Tibial artery (tissue), 4 donors: ENCODE results near the gene TXNRD2.
A peak's percentile ranks its signal among the peaks of the same experiment; 100 is the strongest.

Experiments used
- DNase-seq, 2 donors: peaks; one replicate each; pipeline ENCODE4 v3.0.0-alpha.2; 2019
- H3K27ac ChIP-seq, 2 donors: fragments of 200-600 bp; sonication (generic) in 1 of 2; 1 replicate in 1 of 2; 2 replicates in 1 of 2; pipeline ENCODE4 v1.5.1; 2018 to 2019; ENCODE audit warnings: mild to moderate bottlenecking in 1 of 2
- H3K27me3 ChIP-seq, 2 donors: fragments of 200-600 bp; sonication (generic) in 1 of 2; one replicate each; pipeline versions ENCODE4 v1.5.1 to v1.6.0; 2016 to 2019
- H3K36me3 ChIP-seq, 3 donors: fragments of 200-600 bp; sonication (generic) in 2 of 3; one replicate each; pipeline ENCODE4 v1.5.1; 2016 to 2019; ENCODE audit warnings: mild to moderate bottlenecking in 2 of 3
- H3K4me1 ChIP-seq, 4 donors: fragments of 200-600 bp; sonication (generic) in 2 of 4; 1 replicate in 3 of 4; 2 replicates in 1 of 4; pipeline ENCODE4 v1.5.1; 2016 to 2019
- H3K4me3 ChIP-seq, 2 donors: fragments of 200-600 bp; sonication (generic) in 1 of 2; 1 replicate in 1 of 2; 2 replicates in 1 of 2; pipeline ENCODE4 v1.5.1; 2018 to 2019; ENCODE audit warnings: mild to moderate bottlenecking in 2 of 2
- H3K9me3 ChIP-seq, 3 donors: fragments of 200-600 bp; sonication (generic) in 1 of 3; one replicate each; pipeline ENCODE4 v1.5.1; 2016 to 2019
- CTCF ChIP-seq, 2 experiments: fragments of 200-600 bp in 1 of 2; fragments of 450-650 bp in 1 of 2; IDR thresholded peaks; one replicate each; pipeline ENCODE4 v1.5.1; 2017 to 2019; ENCODE audit warnings: antibody characterized with exemption in 2 of 2, mild to moderate bottlenecking in 1 of 2, moderate library complexity in 1 of 2
- intact Hi-C: fragments of 100-400 bp; cut with DNase I; formaldehyde crosslinking; loops from one replicate; pipeline ENCODE4 v1.15.0; 2023; ENCODE audit warnings: low total_unique reads

Gene TXNRD2

DNA sequence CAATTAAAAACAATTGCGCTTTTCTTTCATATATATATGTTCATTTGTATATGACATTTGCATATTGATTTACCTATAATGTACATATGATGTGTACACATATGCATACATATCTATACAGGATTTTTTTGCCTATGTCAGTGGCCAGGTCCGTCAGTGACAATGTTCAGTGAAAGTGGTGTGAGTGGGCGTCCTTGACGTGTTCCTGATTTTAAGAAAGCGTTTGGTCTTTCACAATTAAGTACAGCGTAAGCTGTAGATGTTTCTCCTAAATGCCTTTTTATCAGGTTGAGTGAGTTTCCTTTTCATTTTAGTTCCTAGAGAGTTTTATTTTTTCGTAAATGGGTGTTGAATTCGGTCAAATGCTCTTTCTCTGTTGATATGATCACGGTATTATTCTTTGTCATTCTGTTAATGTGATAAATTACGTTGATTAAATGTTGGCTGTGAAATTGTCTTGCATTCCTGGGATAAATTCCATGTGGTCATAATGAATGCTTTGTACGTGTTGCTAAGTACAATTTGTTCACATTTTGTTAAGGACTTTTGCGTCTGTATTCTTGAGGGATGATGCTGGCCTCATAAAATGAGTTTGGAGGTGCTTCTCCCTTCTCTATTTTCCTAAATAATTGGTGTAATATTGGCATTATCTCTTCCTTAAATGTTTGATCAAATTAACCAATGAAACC is 76.3 kb downstream of the TXNRD2 start:
- no peaks in the 10 kb centered on the region for H3K4me1 ChIP-seq
- TF ChIP-seq CTCF (IDR thresholded peaks at IDR 0.05), result no peak
- H3K27ac ChIP-seq, result no peak overlapping the region
- no peak overlapping the region for H3K4me3 ChIP-seq
- no peaks in the 10 kb centered on the region for H3K9me3 ChIP-seq
- H3K27me3 ChIP-seq, result no peaks in the 10 kb centered on the region
- DNase-seq, result peak in 1 of 2 donors; percentile 7
- H3K36me3 ChIP-seq, result no peaks in the 10 kb centered on the region
- intact Hi-C loops, result no loop called here

DNA sequence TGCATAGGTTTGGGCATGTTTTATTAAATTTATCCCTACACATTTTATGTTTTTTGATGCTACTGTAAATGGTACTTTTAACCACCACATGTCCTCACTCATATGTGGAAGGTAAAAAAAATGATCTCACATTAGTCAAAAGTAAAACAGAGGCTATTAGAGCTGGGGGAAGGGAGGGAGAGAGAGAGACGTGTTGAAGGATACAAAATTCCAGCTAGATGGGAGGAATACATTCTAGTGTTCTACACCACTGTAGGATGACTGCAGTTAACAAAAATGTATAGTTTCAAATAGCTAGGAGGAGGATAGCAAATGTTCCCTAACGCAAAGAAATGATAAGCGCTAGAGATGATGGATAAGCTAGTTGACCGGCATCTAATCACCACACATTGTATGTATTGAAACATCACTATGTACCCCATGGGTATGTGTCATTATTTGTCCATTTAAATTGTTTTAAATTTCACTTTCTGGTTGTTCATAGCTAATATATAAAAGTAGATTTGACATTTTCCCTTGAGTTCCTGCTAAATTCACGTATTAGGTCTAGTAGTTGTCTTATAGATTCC is 77.0 kb downstream of the TXNRD2 start:
- Histone ChIP-seq H3K27me3 (no peaks in the 10 kb centered on the region), H3K27ac (no peak overlapping the region), H3K9me3 (no peaks in the 10 kb centered on the region), H3K36me3 (no peaks in the 10 kb centered on the region), H3K4me3 (no peak overlapping the region), H3K4me1 (no peaks in the 10 kb centered on the region)
- intact Hi-C loops, result no loop called here
- DNase-seq, result no peak
- no peak for TF ChIP-seq CTCF (IDR thresholded peaks at IDR 0.05)

DNA sequence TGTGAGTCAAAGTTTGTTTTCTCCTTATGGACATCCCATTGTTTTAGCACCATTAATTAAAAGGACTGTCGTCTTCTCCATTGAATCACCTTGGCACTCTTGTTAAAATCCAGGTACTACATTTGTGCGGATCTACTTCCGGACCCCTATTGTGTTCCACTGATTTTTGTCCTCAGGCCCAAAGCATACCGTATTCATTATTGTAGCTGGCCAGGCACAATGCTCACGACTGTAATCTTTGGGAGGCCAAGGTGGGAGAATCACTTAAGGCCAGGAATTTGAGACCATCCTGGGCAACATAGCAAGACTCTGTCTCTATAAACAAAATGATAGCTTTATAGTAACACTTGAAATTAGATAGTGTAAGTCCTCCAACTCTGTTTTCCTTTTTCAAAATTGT is 78.0 kb downstream of the TXNRD2 start:
- no peak for DNase-seq
- intact Hi-C loops, result no loop called here
- TF ChIP-seq CTCF (IDR thresholded peaks at IDR 0.05), result no peak
- no peaks in the 10 kb centered on the region for H3K4me1 ChIP-seq
- no peak overlapping the region for H3K27ac ChIP-seq
- H3K4me3 ChIP-seq, result no peak overlapping the region
- H3K27me3 ChIP-seq, result no peaks in the 10 kb centered on the region
- no peaks in the 10 kb centered on the region for H3K36me3 ChIP-seq
- no peaks in the 10 kb centered on the region for H3K9me3 ChIP-seq

DNA sequence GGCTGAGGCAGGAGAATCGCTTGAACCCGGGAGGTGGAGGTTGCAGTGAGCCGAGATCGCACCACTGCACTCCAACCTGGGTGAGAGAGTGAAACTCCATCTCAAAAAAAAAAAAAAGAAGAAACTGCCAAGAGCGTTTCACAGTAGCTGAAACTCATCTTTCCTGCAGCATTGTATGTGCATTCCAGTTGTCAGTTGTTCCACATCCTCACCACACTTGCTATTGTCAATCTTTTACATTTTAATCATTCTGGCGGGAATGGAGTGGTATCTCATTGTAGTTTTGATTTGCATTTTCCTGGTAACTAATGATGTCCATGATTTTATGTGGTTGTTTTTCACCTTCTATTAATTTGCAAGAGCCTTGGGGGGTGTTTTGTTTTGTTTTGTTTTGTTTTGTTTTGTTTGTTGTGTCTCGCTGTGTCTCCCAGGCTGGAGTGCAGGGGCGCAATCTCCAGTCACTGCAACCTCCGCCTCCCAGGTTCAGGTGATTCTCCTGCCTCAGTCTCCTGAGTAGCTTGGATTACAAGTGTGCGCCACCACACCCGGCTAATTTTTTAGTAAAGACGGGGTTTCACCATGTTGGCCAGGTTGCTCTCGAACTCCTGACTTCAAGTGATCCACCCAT is 78.9 kb downstream of the TXNRD2 start:
- H3K9me3 ChIP-seq, result no peaks in the 10 kb centered on the region
- no peak for TF ChIP-seq CTCF (IDR thresholded peaks at IDR 0.05)
- intact Hi-C loops, result no loop called here
- no peak for DNase-seq
- no peaks in the 10 kb centered on the region for H3K36me3 ChIP-seq
- no peaks in the 10 kb centered on the region for H3K27me3 ChIP-seq
- no peaks in the 10 kb centered on the region for H3K4me1 ChIP-seq
- H3K27ac ChIP-seq, result no peak overlapping the region
- no peak overlapping the region for H3K4me3 ChIP-seq

DNA sequence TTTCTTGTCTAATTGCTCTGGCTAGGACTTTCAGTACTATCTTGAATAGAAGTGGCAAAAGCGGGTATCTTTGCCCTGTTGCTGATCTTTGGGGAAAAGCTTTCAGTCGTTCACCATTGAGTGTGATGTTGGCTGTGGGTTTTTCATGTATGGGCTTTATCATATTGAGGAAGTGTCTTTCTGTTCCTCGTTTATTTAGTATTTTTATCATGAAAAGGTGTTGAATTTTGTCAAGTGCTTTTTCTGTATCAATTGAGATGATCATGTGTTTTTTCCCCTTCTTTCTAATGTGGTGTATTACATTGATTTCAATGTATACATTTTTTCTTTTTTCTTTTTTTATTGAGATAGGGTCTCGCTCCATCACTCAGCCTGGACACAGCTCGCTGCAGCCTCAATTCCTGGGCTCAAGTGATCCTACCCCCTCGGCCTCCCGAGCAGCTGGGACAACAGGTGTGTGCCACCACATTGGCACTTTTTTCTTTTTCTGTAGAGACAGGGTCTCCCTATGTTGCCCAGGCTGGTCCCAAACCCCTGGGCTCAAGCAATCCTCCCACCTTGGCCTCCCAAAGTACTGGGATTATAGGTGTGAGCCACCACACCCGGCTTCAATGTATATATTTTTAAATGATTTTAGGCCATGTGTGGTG is 81.6 kb downstream of the TXNRD2 start:
- intact Hi-C loops, result loop anchor here (10.0 kb wide), 1 partner anchor 135 kb away; the partner anchor contains the start of gene GP1BB
- DNase-seq, result no peak
- no peak for TF ChIP-seq CTCF (IDR thresholded peaks at IDR 0.05)
- H3K27ac ChIP-seq, result no peak overlapping the region
- H3K27me3 ChIP-seq, result no peaks in the 10 kb centered on the region
- peaks cover 0 to 13% (median 12%) of the 10 kb centered on the region in 4 donors for H3K4me1 ChIP-seq
- H3K9me3 ChIP-seq, result no peaks in the 10 kb centered on the region
- H3K36me3 ChIP-seq, result no peaks in the 10 kb centered on the region
- no peak overlapping the region for H3K4me3 ChIP-seq
